ENCODE results near the gene CTNNA2.

The CTNNA2 gene

DNA sequence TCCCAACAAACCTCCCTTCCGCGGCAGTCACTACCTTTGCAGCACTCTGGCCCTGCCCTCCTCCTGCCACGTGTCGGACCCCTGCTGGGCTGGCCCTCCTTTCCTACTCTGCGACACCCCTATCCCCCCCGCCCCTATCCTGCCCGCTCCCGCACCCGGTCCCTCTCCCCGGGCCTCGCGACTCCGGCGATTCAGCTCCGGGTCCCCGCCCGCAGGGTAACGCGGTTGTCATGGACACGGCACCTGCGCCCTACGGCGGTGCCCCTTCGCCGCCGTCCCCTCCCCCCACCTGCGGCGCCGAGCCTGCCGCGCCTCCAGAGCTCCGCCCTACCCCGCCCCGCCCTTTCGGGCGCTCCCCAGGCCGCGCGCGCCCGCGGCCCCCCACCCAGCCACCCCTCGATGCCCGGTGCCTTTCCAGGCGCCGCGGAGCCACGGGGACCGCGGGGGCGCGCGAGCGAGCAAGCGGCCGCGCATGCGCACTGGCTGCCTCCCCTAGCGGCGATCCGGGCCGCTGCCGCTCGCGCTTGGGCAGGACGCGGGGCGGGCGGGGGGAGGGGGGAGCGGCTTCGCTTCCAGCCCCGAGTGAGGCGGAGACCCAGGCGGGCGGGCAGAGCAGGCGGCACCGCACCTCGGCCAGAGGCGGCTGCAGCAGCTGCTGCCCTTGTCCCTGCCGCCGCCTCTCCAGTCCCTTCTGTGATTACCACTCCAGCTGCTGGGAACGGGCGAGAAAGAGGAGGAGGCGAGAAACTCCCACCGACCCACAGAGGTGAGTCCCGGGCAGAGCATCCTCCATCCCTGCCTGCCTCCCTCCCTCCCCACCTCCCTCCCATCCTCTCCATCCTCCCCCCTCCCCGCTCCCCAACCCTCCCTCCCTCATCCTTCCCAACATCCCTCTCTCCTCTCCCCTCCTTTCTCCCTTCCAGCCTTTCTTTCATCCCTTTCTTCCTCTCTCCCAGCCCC, at the start of gene CTNNA2:
Gene CTNNA2, plus strand, starts transcription at position 610 of the 960 bp plus-strand sequence.
- peak; percentile 36 for DNase-seq

DNA sequence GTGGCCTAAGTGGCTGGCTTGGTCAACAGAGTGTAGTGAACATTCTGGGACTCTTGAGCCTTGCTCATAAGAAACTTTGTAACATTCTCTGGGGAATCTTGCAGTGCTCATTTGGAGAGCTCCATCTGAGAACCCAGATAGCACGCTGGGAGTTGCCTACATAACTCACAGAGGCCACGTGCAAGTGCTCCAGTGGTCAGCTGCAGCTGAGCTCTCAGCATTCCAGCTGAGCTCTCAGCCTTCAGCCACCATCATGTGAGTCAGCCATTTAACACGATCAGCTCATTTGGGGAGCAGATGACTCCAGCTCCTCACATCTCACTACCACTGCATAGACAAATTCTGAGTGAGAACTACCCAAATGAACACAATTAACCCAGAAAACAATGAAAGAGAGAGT, 25.5 kb upstream of the CTNNA2 start:
- DNase-seq: no peak

DNA sequence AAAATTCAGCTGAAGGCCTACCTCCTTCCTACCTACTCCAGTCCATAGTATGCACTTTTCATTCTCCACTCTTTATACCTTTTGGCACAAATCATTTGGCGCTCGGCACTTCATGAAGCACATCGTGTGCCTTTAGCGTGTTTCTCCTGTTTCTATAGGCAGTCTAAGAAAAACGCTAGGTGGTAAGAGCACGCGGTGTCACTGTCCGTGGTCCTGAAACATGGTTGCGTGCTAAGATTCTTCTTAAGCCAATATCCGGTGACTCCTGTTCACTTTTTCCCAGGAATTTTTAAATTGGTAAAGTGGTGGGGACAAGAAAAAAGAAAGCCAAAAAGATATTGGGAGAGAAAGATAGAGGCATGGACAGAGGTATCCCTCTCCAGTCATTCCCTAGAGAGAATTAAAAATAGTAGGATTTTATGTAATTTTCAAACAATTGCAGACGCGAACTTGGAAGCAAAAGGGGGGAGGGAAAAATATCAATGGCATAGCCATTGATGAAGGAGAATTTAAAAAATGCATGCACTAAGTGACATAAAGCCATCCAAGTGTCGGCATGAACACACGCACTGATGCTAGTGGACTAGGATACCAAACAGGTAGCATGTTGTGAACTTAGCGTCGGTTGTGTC, 1.4 kb upstream of the CTNNA2 start:
- peak; percentile 6 for DNase-seq

DNA sequence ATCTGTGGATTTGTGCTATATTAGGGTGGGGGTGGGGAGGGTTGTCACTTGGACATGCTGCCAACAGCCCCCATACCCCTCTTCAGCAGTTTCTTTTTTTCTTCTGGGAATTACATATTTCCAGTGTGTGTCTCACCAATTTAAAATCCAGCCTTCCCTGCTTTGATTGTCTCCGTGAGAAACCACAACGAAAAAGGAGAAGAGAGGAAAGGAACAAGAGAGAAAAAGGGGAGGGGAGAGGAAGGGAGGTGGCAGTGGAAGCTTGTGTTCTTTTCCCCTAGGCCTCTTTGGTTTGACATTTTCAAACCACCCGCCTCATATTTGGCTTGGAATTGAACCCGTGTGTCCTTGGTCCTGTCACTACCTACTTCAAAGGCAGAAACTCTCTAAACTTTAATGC, 860 bp downstream of the CTNNA2 start:
- no peak for DNase-seq

DNA sequence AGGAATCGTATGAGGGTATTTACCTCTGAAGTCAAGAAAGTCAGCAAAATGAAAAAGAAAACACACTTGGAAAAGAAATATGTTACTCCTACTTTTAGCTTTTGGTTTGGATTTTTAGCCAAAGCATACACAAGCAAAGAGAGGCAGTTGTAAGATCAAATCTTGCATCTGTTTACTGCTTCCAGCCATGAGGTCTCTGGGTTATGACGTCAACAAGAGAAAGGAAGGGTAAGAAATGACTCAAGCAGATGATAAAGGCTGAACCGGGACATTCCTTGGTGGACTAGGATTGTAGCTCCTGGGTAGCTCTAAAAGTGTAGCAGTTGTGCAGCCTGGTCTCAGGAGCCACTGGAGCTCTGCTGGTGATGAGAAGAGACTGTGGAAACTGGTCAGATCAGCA, 16.8 kb downstream of the CTNNA2 start:
- no peak for DNase-seq

DNA sequence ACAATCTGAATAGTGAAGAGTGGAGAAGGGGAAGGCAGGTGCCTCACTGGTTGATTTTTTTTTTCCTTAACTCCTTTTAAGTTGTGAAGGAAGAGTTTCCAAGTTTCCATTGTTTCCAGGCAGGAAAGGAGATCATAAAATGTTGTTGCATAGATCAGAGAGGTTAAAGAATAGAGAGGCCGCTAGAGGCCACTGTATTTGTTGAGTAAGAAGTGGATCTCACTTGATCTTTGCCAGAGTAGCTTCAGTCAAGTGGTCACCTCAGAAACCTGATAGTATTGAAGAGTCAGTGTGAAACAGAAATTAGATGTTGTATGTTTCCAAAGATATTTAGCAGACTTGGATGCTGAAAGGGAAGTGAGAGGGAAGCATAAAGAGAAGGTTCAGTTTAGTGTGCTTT, 17.6 kb downstream of the CTNNA2 start:
- no peak for DNase-seq

DNA sequence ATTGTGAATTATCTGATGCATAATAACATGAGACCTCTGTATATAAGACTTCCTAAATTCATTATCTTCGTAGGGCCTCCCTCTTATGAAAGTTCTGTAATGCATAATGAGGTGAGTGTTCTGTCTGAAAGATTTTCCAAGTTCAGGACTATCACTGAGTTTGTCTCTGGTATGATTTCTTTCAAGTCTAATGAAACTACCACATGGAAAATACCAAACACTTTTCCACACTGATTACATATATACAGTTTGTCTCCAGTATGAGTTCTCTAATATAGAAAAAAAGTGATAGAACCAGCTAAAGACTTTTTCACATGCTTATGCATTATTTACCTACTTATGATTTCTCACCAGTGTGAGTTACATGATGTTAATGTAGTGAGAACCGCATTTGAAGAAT, 34.7 kb downstream of the CTNNA2 start:
- DNase-seq: no peak

DNA sequence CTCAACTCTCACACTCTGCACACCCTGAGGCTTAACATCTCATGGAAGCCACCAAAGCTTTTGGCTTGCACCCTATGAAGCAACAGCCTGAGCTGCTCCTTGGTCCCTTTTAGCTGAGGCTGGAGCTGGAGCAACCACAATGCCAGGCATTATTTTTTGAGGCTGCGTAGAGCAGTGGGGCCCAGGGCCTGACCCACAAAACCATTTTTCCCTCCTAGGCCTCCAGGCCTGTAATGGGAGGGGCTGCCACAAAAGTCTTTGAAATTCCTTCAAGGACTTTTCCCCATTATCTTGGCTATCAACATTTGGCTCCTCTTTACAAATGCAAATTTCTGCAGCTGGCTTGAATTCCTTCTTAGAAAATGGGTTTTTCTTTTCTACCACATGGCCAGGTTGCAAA, 39.8 kb downstream of the CTNNA2 start:
- DNase-seq: no peak

DNA sequence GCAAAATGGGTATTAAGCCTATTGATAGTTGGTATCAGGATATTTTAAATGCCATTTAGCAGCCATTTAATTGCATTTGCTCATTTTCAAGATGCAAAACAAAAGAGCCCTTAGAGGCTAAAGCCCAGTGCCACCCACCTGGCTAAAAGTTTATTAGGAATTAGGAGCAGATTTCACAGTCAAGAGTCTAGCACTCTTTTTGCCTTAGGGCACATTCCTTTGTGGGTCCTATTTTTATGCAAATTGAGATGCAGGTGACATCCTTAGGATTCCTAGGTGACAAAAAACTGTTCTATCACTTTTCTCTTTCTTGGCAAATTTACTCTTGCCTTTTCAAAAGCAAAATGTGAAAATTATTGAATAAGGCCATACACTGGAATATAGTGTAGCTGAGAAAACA, 42.0 kb downstream of the CTNNA2 start:
- DNase-seq: no peak

DNA sequence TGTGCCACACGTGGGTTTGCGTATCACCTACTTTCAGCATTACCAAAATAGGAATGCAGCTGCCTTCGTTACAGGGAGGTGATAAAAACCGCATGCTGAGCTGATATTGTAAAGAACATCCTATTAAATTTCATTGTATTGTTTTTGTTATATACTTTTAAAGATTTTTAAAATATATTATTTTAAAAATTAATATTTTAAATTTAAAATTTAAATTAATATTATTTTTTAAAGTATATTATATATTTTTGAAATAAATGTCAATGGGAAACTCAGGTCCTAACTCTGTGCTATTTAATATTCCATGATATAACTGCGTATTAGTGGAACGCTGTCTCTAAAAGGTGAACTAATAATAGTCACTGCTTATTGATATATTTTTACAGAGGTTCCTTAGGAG, 51.2 kb downstream of the CTNNA2 start:
- no peak for DNase-seq

DNA sequence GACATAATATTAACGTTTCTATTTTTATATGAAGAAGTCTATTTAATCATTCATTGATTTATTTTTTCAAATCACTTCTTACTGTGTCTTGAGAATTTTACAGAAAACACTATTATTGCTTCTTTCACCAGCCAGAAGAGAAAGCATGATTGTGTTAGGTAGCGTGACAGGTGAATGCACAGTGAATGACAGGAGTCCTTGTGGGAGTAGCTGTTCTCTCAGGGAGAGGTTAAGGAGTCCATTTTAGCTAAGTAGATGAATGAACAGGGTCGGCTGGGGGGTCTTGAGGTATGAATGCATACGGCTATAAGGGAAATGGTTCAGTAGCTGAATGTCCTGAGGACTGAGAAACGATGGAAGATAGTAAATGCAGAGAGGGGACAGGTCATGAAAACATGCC, 56.2 kb downstream of the CTNNA2 start:
- DNase-seq: no peak

DNA sequence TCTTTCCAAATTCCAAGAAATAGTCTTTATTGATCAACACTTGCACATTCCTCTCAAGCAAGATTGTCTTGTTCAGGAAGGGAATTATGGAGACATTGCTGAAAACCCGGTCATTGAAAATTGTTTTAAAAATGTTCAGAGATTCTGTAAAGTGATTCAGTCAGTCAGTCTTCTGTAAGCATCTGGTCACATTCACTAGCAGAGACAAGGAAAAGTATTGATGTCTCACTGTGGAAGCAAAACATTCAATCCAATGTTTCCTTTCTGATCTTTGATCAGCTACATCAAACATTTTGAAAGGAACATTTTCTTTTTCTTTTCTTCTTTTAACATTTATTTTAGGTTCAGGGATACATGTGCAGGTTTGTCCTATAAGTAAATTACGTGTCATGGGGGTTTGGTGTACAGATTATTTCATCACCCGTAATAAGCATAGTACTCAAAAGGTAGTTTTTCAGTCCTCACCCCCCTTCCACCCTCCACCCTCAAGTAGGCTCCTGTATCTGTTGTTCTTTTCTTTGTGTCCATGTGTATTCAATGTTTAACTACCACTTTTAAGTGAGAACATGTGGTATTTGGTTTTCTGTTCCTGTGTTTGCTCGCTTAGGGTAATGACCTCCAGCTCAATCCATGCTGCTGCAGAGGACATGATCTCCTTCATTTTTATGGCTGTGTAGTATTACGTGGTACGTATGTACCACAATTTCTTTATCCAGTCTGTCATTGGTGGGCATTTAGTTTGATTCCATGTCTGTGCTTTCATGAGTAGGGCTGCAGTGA, 61.2 kb downstream of the CTNNA2 start:
- no peak for DNase-seq

DNA sequence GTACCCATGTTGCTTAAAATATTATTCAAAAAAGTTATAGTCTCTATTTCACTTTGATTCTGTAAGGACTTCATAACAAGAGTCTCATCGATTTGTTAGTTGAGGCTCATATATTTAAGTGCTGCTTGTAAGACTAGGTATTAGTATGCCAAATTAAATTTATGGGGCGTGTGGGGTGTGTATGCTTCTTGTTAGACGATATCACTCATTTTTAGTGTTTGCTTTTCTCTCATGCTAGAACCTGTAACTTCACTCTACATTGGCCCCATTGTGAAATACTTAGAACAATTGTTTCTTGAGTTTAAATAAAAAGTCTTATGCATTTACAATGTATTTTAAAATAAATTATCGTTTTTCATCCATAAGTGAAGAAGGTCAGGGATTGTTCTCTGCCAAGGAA, 63.6 kb downstream of the CTNNA2 start:
- DNase-seq: no peak

DNA sequence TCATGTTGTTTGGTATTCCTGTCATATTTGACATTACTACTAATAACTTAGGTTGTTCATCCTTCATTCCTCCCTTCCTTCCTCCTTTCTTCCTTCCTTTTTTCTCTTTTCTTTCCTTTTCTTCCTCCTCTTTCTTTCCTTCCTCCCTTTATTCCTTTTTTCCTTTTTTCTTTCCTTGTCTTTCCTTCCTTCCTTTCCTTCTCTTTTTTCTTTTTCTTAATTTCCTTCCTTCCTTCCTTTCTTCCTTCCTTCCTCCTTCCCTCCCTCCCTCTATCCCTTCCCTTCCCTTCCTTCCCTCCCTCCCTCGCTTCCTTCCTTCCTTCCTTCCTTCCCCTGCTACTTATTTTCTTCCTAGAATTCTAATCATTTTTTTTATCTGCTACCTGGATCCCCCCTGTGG, 66.1 kb downstream of the CTNNA2 start:
- DNase-seq: no peak

DNA sequence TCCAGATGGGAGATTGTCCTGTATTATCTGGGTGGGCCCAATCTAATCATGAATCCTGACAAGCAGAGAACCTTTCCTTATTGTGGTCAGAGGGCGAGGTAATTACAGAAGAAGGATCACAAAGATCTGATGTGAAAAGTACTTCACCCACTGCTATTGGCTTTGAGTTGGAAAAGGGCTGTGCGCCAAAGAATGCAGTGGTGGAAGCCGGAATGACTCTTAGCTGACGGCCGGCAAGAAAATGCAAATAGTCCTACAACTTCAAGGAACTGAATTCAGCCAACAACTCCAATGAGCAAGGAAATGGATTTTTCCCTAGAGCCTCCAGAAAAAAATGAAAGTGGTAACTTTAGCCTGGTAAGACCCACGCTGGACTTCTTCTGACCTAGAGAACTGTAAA, 67.3 kb downstream of the CTNNA2 start:
- no peak for DNase-seq

DNA sequence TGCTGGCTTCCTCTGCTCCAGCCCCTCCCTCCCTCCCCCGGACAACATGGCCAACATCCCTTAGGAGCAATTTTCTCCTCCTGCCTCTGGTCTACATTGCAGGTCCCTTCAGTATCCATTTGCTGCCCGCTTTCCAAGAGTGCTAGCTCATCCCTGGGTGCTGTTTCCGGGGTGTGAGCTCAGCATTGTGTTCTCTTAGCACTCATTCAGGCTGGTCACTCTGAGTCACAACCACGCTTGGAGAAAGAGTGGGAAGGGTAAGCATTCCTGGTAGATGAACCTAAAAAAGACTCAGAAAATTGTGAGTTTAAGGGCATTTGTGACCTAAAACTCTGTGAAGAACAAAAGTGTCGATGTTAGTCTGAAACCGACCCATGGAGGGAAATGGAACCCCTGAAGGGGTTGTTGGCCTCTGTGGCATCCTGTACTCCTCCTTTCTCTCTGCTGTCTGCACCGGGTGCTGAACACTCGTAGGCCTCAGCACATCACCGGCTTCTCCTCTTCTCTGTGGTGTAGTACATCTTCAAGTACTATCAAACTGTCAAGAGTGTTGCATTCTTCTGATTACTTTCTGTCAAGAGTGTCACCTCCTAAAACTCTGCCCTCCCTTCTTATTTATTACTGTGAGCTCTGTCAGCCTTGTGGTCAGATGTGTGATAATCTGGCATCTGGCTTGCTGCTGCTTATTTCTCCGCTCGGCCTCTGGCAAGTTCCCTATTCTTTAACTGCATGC, 73.0 kb downstream of the CTNNA2 start:
- DNase-seq: no peak

DNA sequence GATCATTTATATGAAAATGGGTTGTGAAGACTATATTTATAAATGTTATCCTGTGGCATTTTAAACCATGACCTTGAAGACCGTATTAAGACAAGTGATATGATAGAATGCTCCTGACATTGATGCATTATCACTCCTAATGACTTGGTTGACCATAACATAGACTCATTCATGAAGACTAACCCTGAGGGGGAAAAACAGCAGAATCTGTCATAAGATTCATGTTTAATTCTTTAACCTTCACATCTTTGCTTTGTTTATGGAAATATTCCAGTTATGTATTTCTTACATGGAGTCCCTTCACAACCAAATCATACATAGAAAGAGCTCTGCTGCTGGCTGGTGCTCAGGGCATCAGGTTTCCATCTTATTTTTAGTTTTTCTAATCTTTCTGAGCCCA, 78.4 kb downstream of the CTNNA2 start:
- DNase-seq: no peak

DNA sequence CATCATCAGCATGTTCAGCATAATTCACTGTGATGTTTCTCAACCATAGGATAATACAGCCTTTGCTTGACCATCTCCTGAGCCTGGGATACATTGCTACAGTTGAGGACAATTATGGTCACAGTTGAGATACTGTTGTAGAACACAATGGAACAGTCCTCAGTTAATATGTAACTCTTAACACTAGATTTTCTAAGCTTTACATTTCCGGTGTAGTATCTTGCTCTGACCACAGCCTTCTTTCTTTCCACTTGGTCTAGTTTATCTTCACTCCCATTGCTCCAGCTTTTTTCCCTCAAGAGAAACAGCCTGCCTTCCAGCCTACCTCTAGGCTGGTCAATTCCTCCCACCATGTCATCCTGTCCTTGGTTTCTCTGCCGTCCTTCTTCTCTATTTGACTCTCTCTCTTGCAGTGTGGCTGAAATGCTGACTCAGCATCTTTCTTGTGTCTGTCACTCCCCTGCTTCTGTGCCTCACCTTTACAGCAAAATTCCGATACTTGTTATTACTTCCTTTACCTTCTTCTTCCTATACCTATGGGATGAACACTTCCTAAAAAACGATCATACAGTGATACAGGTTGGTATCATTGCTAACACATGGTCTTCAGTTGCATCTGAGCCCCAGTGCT, 80.5 kb downstream of the CTNNA2 start:
- no peak for DNase-seq

DNA sequence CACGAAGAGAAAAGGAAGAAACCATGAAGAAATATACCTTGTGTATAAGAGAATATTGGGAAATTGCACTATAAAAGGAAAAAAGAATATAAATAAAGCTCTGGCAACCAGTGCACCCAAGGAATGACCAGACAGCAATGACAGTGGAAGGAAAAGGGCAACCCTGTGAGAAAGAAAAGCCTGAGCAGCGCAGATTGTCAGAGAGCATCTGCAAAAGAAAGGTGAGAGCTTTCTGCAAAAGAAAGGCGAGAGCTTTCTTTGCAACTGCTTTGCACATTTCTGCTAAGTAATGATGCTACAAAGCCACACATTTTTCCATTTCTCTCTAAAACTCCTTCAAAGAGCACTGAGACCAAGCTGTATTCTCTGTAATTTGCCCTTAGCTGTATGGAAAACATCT, 83.6 kb downstream of the CTNNA2 start:
- no peak for DNase-seq

DNA sequence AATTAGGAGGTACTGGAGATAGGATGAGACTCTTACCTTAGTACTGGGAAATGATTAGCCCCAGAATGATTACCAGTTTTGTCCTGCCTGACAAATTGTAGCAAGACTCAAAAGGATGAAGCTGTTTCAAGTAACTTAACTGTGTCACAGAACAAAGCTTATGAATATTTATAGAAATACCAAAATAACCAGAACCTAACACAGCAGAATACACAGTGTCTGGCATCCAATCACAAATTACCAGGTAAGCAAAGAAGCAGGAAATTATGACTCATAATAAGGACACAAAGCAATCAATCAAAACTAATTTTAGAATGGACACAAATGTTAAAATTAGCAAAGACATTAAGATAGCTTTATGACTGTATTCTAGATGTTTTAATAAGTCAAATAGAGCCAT, 91.9 kb downstream of the CTNNA2 start:
- no peak for DNase-seq

DNA sequence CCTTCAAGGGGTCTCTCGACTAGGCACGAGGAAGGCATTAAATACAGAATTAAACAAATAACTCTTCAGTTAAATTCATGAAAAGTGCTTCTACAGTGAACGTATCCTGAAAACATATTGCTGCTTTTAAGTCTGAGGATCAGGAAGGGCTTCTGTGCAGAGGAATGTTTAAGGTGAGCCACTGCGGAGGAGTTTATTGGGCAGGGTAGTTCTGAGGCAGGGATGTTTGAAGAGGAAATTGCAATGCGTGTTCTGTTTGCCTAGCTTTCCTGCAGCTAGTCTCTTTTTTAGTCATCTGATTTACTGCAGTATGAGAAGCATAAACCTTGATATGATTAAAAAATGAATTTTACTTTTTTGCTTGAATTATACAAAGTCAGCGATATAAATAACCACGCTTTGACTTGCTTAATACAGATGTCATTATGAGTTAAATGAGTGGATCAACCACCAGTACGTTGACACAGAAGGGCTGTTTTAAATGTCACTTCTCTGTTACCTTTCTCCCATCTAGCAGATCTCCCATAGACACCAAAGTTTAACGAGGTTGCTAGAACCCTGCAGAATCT, 98.7 kb downstream of the CTNNA2 start:
- DNase-seq: no peak

DNA sequence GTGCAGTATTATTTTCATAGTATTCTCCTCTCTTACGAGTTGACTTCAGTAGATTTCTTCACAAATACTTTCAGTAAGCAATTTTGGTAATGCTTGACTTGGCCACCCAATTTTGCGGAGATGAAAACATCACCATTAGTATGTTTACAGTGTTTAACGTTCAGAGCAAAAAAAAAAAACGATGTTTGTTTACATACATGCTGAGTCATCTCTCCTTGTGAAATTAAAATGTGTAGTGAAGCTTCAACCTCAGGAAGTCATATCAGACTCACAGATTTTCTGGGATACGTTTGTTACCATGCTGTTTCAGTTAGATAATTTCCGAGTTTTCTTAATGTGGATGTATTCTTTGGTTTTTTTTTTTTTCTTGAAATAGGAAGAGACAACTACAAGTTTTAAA, 100.1 kb downstream of the CTNNA2 start:
- DNase-seq: no peak
